SK-N-SH treated with all-trans-retinoic acid at 6 μM for 48 hours (cell line): Measurements from ENCODE around the gene WNT6.

Source experiments
- ATAC-seq: fragments of 200-7000 bp; cut with Tn5 transposase; 3 replicates; pipeline ENCODE4 v1.9.1; 2020; ENCODE audit warnings: mild to moderate bottlenecking, moderate library complexity
- ARNTL ChIP-seq: fragments of 450-650 bp; formaldehyde crosslinking; IDR thresholded peaks from 2 replicates; pipeline ENCODE4 v1.5.0; 2020; ENCODE audit warnings: low read depth, mild to moderate bottlenecking, moderate library complexity, borderline replicate concordance
- BACH2 ChIP-seq: fragments of 250-450 bp; sonication (Bioruptor Pico); IDR thresholded peaks from 2 replicates; pipeline ENCODE4 v1.9.0; 2021; ENCODE audit warnings: mild to moderate bottlenecking, borderline replicate concordance
- CREB5 ChIP-seq: fragments of 250-450 bp; sonication (Bioruptor Pico); IDR thresholded peaks from 2 replicates; pipeline ENCODE4 v1.5.1; 2020; ENCODE audit warnings: low read depth, mild to moderate bottlenecking, moderate library complexity
- CSDC2 ChIP-seq: fragments of 250-450 bp; sonication (Bioruptor Pico); IDR thresholded peaks from 2 replicates; pipeline ENCODE4 v1.5.0; 2020; ENCODE audit warnings: mild to moderate bottlenecking, moderate library complexity
- ESRRG ChIP-seq: fragments of 250-450 bp; sonication (Bioruptor Pico); IDR thresholded peaks from 2 replicates; pipeline ENCODE4 v1.6.1; 2021; ENCODE audit warnings: mild to moderate bottlenecking
- GLIS3 ChIP-seq: fragments of 250-450 bp; sonication (Bioruptor Pico); IDR thresholded peaks from 2 replicates; pipeline ENCODE4 v1.5.0; 2020; ENCODE audit warnings: mild to moderate bottlenecking, moderate library complexity
- OSR1 ChIP-seq: fragments of 250-450 bp; sonication (Bioruptor Pico); IDR thresholded peaks from 2 replicates; pipeline ENCODE4 v1.8.0; 2022; ENCODE audit warnings: moderate library complexity, mild to moderate bottlenecking, inconsistent platforms
- PATZ1 ChIP-seq: fragments of 250-450 bp; sonication (Bioruptor Pico); IDR thresholded peaks from 2 replicates; pipeline ENCODE4 v1.8.0; 2020; ENCODE audit warnings: mild to moderate bottlenecking, moderate library complexity, borderline replicate concordance
- POU6F1 ChIP-seq: fragments of 250-450 bp; sonication (Bioruptor Pico); IDR thresholded peaks from 2 replicates; pipeline ENCODE4 v1.8.0; 2021; ENCODE audit warnings: low read depth, mild to moderate bottlenecking, moderate library complexity, borderline replicate concordance
- PPARA ChIP-seq: fragments of 250-450 bp; sonication (Bioruptor Pico); IDR thresholded peaks from 2 replicates; pipeline ENCODE4 v1.5.0; 2020; ENCODE audit warnings: mild to moderate bottlenecking, borderline replicate concordance
- RARB ChIP-seq: fragments of 250-450 bp; sonication (Bioruptor Pico); IDR thresholded peaks from 2 replicates; pipeline ENCODE4 v1.8.0; 2021; ENCODE audit warnings: mild to moderate bottlenecking, moderate library complexity
- SNAI2 ChIP-seq: fragments of 250-450 bp; sonication (Bioruptor Pico); IDR thresholded peaks from 2 replicates; pipeline ENCODE4 v1.5.0; 2020; ENCODE audit warnings: mild to moderate bottlenecking, moderate library complexity
- TCF4 ChIP-seq: fragments of 250-450 bp; sonication (Bioruptor Pico); IDR thresholded peaks from 2 replicates; pipeline ENCODE4 v1.8.0; 2021; ENCODE audit warnings: mild to moderate bottlenecking, moderate library complexity, borderline replicate concordance
- TOX ChIP-seq: fragments of 250-450 bp; sonication (Bioruptor Pico); IDR thresholded peaks from 2 replicates; pipeline ENCODE4 v1.8.0; 2021; ENCODE audit warnings: mild to moderate bottlenecking, moderate library complexity, borderline replicate concordance
- TSHZ2 ChIP-seq: fragments of 250-450 bp; sonication (Bioruptor Pico); IDR thresholded peaks from 2 replicates; pipeline ENCODE4 v1.5.0; 2020; ENCODE audit warnings: mild to moderate bottlenecking, moderate library complexity
- ZC3H10 ChIP-seq: fragments of 250-450 bp; sonication (Bioruptor Pico); IDR thresholded peaks from 2 replicates; pipeline ENCODE4 v1.5.1; 2021; ENCODE audit warnings: mild to moderate bottlenecking, moderate library complexity
- ZFP3 ChIP-seq: fragments of 250-450 bp; sonication (Bioruptor Pico); IDR thresholded peaks from 2 replicates; pipeline ENCODE4 v1.5.0; 2020; ENCODE audit warnings: mild to moderate bottlenecking, moderate library complexity
- ZFP30 ChIP-seq: fragments of 450-650 bp; formaldehyde crosslinking; IDR thresholded peaks from 2 replicates; pipeline ENCODE4 v1.5.0; 2022; ENCODE audit warnings: mild to moderate bottlenecking, moderate library complexity
- ZNF565 ChIP-seq: fragments of 450-650 bp; formaldehyde crosslinking; conservative IDR thresholded peaks from 2 replicates; pipeline ENCODE4 v1.5.0; 2020; ENCODE audit warnings: low read depth, mild to moderate bottlenecking, moderate library complexity
- ZNF70 ChIP-seq: fragments of 450-650 bp; formaldehyde crosslinking; IDR thresholded peaks from 2 replicates; pipeline ENCODE4 v1.5.0; 2020; ENCODE audit warnings: mild to moderate bottlenecking, moderate library complexity
- ZNF8 ChIP-seq: fragments of 450-650 bp; formaldehyde crosslinking; IDR thresholded peaks from 2 replicates; pipeline ENCODE4 v1.5.0; 2020; ENCODE audit warnings: mild to moderate bottlenecking, moderate library complexity

WNT6 gene

DNA sequence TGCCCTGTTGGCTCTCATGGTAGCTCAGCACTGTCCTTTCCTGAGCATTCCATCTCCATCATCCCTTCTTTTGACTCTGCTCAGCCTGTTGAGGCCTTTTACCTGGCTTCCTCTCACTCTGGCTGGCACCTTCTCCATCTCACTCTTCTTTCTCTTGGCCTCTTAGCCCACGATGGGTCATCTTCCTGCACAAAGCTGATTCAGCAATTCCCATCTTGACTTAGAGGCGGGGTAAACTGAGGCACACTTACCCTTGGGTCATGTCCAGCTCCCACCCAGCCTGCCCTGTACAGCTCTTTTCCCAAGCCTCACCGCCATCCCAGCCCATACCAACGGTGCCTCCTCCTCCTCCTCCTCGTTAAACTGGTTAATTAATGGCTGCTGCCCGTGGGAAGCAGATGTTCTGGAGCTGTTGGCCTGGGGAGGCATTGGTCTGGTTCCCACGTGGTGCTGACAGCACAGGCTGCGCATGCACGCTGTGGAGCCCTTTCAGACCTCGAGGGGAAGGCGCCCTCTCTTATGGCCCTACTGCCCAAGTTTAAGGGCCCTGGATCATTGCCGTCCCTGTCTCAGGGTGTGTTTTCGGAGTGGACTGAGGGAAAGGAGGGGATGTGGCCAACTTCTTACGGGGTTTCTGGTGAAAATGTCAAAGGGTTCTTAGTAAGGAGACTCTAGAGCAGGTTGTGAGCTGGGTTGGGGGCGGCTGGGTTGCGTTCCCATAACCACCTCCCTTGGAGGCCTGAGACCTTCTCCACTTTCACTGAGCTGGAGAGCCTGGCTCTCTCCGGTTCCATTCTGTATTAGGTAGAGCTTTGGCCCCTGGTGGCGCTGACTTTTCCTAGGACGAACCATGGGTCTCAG is 31.9 kb downstream of the WNT6 start:
- TF ChIP-seq TCF4 (CRISPR knock-in tag) (no peak), ZFP3 (no peak), SNAI2 (no peak), ZFP30 (CRISPR knock-in tag) (no peak), RARB (CRISPR knock-in tag) (no peak), ZNF8 (no peak), CREB5 (CRISPR knock-in tag) (no peak), CSDC2 (CRISPR knock-in tag) (no peak), TSHZ2 (CRISPR knock-in tag) (no peak), ZC3H10 (CRISPR knock-in tag) (no peak), PATZ1 (CRISPR knock-in tag) (no peak), ZNF565 (CRISPR knock-in tag) (no peak), PPARA (no peak), ZNF70 (CRISPR knock-in tag) (no peak), ARNTL (CRISPR knock-in tag) (no peak), TOX (CRISPR knock-in tag) (no peak), OSR1 (CRISPR knock-in tag) (no peak), ESRRG (CRISPR knock-in tag) (no peak)
- ATAC-seq, result no peak

DNA sequence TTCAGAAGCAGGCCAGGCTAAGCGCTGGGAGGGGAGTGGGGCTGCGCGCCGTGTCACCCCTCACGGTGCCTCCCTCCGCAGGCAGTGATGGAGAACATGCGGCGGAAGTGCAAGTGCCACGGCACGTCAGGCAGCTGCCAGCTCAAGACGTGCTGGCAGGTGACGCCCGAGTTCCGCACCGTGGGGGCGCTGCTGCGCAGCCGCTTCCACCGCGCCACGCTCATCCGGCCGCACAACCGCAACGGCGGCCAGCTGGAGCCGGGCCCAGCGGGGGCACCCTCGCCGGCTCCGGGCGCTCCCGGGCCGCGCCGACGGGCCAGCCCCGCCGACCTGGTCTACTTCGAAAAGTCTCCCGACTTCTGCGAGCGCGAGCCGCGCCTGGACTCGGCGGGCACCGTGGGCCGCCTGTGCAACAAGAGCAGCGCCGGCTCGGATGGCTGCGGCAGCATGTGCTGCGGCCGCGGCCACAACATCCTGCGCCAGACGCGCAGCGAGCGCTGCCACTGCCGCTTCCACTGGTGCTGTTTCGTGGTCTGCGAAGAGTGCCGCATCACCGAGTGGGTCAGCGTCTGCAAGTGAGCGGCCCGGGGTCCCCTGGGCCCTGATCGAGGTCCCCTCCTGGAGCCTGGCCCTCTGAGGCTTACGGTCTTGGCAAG is 33.2 kb downstream of the WNT6 start:
- no peak for TF ChIP-seq ZFP3
- TF ChIP-seq TSHZ2 (CRISPR knock-in tag), result peak; percentile 53
- no peak for TF ChIP-seq OSR1 (CRISPR knock-in tag)

DNA sequence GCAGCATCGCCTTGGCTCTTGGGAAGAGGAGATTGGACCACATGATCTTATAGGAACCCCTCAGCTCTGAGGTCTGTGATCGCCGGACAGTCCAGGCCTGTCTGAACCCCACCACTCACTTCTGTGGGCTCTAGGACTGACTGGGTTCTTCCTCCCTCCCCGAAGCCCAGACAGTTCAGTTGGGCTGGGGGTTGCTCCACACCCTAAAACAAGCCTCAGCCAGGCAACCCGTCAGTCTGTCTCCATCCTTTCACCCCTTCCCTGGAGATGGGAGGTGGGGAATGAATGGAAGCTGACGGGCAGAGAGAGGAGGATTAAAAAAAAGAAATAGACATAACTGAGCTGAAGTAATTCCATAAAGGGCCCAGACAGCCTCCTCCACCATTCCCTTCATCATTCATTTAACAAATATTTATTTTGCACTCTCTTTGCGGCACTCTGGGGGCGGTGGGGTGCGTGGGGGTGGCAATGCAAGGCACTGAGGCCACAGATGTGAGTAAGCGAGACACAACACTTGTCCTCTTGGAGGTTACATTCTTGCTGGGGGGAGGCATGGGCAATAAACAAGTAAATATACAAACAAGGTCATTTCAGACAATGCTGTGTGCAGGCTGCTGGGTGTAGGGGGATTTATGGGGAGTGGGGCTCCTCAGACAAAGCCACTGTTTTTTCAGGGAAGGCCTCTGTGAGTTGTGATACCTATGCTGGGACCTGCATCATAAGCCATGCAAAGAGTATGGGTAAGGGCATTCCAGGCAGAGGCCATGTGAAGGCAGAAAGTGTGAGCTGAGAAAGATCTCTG is 33.9 kb downstream of the WNT6 start:
- ATAC-seq, result no peak
- TF ChIP-seq RARB (CRISPR knock-in tag), result no peak
- TF ChIP-seq TCF4 (CRISPR knock-in tag), result no peak
- TF ChIP-seq ZNF565 (CRISPR knock-in tag), result no peak
- no peak for TF ChIP-seq OSR1 (CRISPR knock-in tag)
- TF ChIP-seq PPARA, result no peak
- no peak for TF ChIP-seq ZC3H10 (CRISPR knock-in tag)
- no peak for TF ChIP-seq ARNTL (CRISPR knock-in tag)
- TF ChIP-seq GLIS3 (CRISPR knock-in tag), result no peak
- TF ChIP-seq POU6F1 (CRISPR knock-in tag), result no peak
- no peak for TF ChIP-seq ZNF8
- TF ChIP-seq BACH2 (CRISPR knock-in tag), result no peak
- no peak for TF ChIP-seq ESRRG (CRISPR knock-in tag)
- TF ChIP-seq ZNF70 (CRISPR knock-in tag), result no peak
- no peak for TF ChIP-seq TOX (CRISPR knock-in tag)

More for the DNA sequence above, 33.2 kb downstream of the WNT6 start:
- peak; percentile 78 for ATAC-seq
